AG04450 (cell line): ENCODE measurements around the gene B4GALNT4. TPM values are rescaled to one million over a fixed set of nuclear protein-coding genes. Genes with fewer than 3 reads are reported as not detected.
A peak's percentile ranks its signal among the peaks of the same experiment; 100 is the strongest.

Source experiments
- CTCF ChIA-PET: fragments of 300-600, 350-600 bp; formaldehyde crosslinking; extraction: SDS; loops from one replicate; lab custom pipeline; 2022; ENCODE audit warnings: antibody characterized with exemption, inconsistent platforms; lab: Charles Lee
- POLR2A ChIA-PET: fragments of 350-600 bp; formaldehyde crosslinking; extraction: SDS; loops from one replicate; lab custom pipeline; 2021; ENCODE audit warnings: antibody characterized with exemption, inconsistent platforms; lab: Yijun Ruan, JAX
- DNase-seq: peaks from one replicate; pipeline ENCODE4 v3.0.0-alpha.2; 2011; ENCODE audit warnings: low read depth, low spot score
- H3K27ac ChIP-seq: one replicate; pipeline ENCODE4 v1.5.1; 2012; ENCODE audit warnings: low read depth, low read length, control low read depth
- H3K27me3 ChIP-seq: one replicate; pipeline ENCODE4 v1.6.0; 2012; ENCODE audit warnings: low read length; ENCODE audit not compliant: control insufficient read depth, insufficient read depth
- H3K4me3 ChIP-seq: 2 replicates; pipeline ENCODE4 v1.5.1; 2011; ENCODE audit warnings: mild to moderate bottlenecking, low read depth, low read length, control low read depth
- H3K9me3 ChIP-seq: 2 replicates; pipeline ENCODE4 v1.5.1; 2012; ENCODE audit warnings: low read length; ENCODE audit not compliant: control insufficient read depth, insufficient read depth
- CTCF ChIP-seq: IDR thresholded peaks from 2 replicates; pipeline ENCODE4 v1.5.1; 2011; ENCODE audit warnings: low read depth, low read length, control low read depth, inconsistent platforms
- polyA plus RNA-seq: library from polyadenylated mRNA; depleted of rRNA; stranded (reverse); fragments of >200 nt; gene quantifications from 2 replicates; pipeline ENCODE4 v1.2.3, GENCODE V29; 2011

The B4GALNT4 gene
- polyA plus RNA-seq, 1 experiment = 7.8 TPM

DNA sequence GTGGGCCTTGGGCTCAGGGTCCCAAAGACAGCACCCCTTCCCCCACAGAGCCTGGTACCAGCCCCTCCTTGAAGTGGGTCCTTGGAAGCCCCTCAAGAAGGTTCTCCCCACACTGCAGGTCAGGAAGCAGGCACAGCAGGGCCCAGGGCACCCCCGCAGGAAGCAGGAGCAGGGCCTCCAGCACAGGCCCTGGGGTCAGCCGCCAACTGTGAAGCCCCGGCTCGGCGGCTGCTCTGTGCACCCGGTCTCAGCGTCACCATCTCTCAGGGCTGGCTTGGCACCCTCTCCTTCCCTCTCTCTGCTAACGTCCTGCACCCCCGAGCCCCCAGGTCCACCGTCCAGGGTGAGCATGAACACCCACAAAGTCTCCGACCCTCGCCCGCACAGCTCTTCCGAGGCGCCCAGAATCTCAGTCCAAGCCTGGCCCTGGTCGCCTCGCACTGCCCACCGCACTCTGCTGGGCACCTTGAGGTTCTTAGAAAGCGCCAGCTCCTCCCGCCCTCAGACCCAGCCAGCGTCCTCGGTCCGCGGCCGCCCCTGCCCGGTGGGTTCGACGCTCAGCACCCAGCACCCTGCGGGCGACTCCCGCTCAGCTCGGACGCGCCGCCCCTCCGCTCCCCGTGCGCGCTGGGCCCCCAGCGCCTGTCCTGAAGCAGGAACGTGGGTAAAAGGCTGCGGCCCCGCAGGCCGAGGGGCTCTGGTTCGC lies 46.9 kb downstream of the B4GALNT4 start:
- ChIA-PET POLR2A (interaction anchor here (1.0 to 1.3 kb wide), 2 partner anchors 32 to 90 kb away, joined by 3 to 6 read pairs; no protein-coding TSS in a partner anchor), CTCF (no interaction called here)
- Histone ChIP-seq H3K4me3 (peak overlapping the region; percentile 49; the same call in 1 of the 2 replicates), H3K9me3 (no peaks in the 10 kb centered on the region; the same call in 1 of the 2 replicates), H3K27me3 (peaks cover 27% of the 10 kb centered on the region), H3K27ac (no peak overlapping the region)
- DNase-seq = no peak
- no peak for TF ChIP-seq CTCF

DNA sequence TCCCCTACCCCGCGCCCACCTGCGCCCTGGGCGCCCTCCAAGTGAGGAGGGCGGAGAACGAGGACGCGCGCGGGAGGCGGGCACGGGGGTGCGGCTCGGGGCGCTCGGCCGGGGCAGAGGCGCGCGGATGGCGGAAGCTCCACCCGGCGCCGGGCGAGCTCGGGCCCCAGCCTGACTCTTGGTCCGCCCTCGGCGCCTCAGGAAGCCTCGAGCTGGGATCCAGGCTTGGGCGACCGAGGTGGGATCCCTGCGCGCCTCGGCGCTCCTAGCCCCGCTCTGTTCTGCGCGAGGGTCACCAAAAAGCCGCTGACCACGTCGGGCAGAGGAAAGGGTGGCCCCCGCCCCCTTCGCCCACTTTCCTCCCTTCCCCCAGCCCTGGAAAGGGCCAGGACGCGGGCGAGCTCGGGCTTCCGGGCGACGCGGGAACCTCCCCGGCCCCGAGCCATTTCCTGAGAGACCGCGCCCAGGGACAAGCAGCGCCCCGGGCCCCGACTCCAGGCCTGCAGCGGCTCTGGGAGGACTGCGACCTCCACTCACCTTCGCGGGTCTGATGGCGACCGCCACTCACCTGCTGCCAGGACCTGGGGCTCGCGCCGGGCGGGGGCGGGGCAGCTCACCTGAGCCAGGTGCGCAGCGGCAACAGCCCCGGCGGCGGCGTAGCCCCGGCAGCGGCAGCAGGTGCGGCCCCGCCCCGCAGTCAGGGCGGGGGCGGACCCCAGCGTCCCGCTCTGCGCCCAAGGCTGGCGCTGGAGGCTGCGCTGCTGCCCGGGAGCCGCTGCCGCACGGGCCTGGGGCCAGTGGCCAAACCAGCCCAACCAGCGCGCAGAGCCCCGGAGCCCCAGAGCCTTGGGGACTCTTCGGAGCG lies 47.7 kb downstream of the B4GALNT4 start:
- peak overlapping the region; percentile 49 for H3K4me3 ChIP-seq
- POLR2A ChIA-PET = interaction anchor here (1.0 to 1.3 kb wide), 2 partner anchors 31 to 90 kb away, joined by 3 to 6 read pairs; no protein-coding TSS in a partner anchor
- no peak overlapping the region for H3K27ac ChIP-seq
- H3K27me3 ChIP-seq = peaks cover 27% of the 10 kb centered on the region
- DNase-seq = no peak
- TF ChIP-seq CTCF = no peak
- CTCF ChIA-PET = no interaction called here
- H3K9me3 ChIP-seq = no peaks in the 10 kb centered on the region; the same call in 1 of the 2 replicates

DNA sequence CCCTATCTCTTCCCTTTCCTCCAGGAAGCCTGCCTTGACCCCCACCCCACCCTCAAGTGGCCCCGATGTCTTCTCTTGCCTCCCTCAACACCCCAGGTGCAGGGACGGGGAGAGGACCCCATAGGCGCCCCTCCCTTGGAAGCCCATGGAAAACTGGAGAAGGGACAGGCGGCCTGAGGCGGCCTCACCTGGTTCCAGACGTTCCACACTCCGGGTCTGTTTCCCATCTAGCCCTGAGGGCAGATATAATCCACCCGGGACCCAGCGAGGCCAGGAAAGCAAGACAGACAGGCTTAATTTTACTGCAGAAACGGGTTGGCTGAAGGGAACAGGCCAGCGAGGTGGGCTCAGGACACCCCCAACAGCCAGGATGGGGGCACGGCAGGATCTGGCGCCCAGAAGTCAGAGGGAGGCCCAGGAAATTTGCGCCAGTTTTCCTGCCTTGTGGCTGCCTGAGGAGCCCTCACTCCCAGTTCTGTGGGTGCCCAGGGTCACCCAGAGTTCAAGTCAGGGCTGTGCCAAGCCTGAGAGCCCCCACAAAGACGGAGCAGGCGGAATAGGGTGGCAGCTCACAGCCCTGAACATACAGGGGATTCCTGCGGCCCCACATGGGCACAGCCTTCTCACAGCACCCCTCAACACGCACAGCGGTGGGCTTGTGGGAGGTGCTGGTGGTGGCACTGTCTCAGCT lies 48.5 kb downstream of the B4GALNT4 start:
- Histone ChIP-seq H3K4me3 (no peak overlapping the region), H3K27ac (no peak overlapping the region), H3K9me3 (no peaks in the 10 kb centered on the region; the same call in 1 of the 2 replicates), H3K27me3 (peaks cover 27% of the 10 kb centered on the region)
- ChIA-PET CTCF (no interaction called here), POLR2A (interaction anchor here (1.0 kb wide), 1 partner anchor 89 kb away, joined by 3 read pairs; no protein-coding TSS in a partner anchor)
- DNase-seq = no peak
- TF ChIP-seq CTCF = no peak

DNA sequence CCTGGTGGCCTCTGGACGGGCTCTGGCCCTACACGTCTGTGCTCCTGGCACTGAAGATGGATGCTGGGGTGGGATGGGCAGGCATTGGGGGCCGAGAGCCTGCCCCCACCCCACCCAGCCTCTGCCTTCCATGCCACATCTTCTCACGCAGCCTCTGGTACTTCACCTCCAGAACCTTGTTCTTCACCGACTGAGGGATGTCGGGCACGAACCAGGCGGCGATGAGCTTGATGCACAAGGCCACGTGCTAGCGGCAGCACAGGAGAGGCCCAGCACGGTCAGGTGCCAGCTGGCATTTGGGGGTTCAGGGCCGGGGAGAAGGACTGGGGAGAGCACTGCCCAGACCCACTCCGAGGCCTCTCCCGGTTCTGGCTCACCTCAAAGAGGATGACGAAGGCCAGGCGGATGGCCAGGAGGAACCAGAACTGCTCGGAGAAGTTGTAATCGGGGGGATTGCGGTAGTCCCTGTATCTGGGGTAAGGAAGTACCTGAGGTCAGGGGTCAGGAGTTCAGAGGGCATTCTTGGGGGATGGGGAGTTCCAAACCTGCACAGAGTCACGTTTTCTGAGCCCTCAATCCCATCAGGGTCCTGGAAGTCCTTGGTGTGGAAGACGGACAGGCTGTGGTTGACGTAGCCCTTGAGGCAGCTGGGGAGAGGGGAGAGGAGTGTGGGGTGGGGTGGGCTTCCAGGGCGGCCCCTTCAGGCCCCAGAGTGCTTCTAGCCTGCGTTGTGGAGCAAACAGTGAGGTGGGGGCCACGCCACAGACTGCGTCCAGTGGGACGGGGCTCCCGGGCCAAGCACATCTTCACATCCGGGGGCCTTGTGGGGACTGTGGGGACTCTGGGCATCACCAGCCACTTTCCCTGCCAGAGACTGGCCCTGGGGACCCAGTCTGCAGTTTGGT lies 49.3 kb downstream of the B4GALNT4 start:
- no peak for TF ChIP-seq CTCF
- DNase-seq = no peak
- ChIA-PET POLR2A (no interaction called here), CTCF (no interaction called here)
- H3K4me3 ChIP-seq = no peak overlapping the region
- H3K27me3 ChIP-seq = peaks cover 27% of the 10 kb centered on the region
- no peaks in the 10 kb centered on the region; the same call in 1 of the 2 replicates for H3K9me3 ChIP-seq
- no peak overlapping the region for H3K27ac ChIP-seq
